HK-2 (cell line): Measurements from ENCODE around the gene BCAS1.

Experiments
- DNase-seq: peaks from one replicate; pipeline ENCODE4 v3.0.0-alpha.2; 2018; ENCODE audit not compliant: unreplicated experiment

Gene BCAS1, protein sequence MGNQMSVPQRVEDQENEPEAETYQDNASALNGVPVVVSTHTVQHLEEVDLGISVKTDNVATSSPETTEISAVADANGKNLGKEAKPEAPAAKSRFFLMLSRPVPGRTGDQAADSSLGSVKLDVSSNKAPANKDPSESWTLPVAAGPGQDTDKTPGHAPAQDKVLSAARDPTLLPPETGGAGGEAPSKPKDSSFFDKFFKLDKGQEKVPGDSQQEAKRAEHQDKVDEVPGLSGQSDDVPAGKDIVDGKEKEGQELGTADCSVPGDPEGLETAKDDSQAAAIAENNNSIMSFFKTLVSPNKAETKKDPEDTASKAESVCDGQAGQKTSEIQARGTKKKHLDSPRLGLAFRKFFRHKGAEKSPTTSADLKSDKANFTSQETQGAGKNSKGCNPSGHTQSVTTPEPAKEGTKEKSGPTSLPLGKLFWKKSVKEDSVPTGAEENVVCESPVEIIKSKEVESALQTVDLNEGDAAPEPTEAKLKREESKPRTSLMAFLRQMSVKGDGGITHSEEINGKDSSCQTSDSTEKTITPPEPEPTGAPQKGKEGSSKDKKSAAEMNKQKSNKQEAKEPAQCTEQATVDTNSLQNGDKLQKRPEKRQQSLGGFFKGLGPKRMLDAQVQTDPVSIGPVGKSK

DNA sequence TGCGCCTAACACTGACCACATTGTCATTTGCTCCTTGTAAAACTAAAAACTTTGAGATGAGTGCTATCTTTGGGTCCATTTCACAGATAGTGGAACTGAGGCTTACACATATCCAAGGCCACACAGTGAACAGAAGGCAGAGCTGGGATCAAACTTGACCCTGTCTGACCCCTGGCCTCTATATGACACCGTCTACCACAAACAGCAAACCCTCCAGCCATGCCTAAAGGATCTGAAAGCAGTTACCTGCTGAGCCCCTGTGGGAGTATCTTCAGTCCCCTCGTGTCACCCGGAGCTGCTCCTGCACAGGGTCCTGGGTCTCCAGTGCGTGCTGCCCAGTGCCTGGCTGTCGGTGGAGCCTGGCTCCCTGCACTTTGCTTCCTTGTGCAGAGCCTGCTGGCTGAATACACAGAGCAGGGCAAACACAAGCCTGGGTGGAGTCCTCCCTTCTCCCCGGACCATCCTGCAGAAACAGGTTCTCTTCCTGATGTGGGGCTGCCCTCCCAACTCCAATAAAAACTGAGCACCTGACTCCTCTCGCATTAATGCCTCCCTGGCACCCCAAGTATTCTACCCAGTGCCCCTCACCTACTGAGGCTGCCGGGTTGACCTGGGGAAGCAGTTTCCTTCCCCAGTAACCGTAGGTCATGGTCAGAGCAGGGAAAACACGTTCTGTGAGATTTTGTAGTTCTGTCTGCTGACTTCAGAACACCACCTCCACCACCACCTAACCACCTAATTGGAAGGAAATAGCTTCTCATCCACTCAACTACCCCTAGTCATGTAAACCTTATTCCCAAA lies at the start of gene BCAS1:
Gene BCAS1, minus strand, starts transcription at position 408 of the 801 bp plus-strand sequence. CDS start 11,876 bp downstream, outside the sequence.
- no peak for DNase-seq

DNA sequence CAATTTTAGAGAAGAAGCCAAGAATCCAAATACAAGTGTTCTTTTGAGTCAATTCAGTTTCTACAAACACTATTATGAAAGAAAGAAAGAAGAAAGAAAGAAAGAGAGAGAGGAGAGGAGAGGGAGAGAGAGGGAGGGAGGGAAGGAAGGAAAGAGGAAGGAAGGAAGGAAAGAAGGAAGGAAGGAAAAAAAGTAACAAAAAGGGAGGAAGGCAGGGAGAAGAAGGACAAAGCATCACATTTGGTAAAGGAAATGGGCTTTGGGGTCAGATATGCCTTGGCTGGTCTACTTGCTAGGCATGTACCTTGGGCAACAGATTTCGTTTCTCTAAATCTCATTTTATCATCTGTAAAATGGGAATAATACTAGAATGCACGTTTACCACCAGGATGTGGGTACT lies 49.4 kb upstream of the BCAS1 start:
- DNase-seq = no peak

DNA sequence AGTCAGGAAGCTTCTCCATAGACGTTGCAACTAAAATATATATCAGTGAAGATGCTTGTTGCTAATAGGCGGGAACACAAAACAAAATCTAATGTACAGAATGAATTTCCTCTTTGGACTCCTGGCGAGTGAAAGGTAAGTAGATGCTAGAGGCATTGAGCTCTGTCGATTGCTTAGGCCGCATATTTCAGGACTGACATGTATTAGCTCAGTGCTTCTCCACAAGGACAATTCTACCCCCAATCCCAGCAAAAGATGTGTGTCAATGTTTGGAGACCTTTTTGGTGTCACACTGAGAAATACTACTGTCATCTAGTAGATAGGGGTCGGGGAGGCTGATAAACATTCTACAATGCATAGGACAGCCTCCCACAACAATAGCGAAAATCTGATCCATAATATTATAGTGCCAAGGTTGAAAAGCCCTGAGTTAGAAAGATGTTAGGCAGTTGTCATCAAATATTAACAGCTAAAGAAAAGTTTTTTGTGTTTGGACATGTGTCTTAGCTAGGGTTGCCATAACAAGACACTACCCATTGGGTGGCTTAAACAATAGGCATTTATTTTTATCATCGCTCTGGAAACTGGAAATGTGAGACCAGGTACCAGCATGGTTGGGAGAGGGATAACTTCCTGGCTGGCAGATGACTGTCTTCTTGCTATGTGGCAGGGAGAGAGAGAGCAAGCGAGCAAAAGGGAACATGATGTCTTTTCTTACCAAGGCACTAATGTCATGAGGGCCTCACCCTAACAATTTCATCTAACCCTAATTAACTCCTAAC lies 48.0 kb upstream of the BCAS1 start:
- DNase-seq = no peak

DNA sequence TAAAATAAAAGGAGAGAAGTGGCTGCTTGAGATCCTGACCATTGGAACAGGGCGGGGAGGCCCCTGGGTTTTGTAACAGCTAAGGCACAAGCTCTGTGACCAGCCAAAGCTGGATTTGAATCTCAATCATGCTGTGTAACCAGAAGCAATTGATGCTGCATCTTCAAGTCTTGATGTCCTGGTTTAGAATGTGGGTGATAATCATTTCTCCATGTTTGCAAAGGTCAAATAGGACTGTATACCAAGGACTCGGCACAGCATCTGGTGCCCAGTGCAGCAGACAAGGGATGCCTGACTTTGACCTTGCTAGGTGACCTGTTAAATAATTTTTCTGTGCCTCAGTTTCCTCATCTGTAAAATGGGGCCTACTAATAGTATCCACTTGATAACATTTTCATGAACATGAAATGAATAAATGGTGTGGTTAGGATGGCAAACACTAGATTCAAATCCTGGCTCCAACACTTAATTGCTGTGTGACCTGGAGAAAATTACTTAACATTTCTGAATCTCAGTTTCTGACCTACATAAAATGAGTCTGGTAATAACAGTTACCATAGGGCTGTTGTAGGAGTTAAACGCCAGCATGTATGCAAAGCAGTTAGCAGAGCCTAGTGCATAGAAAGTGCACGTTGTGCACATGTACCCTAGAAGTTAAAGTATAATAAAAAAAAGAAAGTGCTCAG lies 46.3 kb upstream of the BCAS1 start:
- DNase-seq = no peak

DNA sequence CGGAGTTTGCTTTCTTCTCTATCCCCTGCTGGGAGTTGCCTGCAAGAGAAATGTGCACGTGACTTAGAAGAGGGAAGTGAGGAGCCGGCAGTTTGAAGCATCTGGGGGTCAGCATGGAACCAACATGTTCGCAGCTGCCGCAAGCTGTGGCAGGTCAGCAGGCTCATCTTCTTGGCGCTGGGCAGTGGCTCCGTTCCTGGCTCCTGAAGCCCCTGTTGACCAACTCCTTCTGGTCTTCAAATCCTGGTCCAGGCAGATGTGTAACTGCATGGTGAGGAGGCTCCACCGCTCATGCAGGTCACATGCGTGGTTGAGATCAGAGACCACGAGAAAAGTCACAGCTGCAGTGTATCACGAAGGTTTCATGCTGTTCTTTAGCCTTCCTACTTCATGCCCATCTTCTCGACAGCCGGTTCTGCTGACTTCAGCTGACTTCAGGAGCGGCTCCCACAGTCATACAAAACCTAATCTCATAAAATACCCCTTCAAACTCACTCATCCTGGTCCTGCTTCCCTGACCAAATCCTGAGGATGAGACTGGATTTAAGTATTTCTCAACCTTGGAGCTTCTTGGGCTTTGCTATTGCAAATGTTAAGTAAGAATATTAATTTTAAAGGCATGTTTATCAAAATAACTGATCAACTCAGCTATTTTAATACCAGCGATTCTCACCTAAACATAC lies 44.9 kb upstream of the BCAS1 start:
- no peak for DNase-seq

DNA sequence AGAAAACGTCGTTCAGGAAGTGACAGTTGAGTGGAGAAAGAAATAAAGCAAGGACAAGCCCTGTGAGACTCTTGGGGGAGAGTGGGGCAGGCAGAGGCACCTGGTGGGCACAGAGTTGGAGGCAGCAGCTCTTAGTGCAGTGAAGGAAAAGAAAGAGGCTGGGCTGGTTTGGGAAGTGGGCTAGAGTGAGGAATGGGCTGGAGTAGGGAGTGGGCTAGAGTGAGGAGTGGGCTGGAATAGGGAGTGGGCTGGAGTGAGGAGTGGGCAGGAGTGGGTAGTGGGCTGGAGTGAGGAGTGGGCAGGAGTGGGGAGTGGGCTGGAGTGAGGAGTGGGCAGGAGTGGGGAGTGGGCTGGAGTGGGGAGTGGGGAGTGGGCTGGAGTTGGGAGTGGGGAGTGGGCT lies 43.7 kb upstream of the BCAS1 start:
- no peak for DNase-seq

DNA sequence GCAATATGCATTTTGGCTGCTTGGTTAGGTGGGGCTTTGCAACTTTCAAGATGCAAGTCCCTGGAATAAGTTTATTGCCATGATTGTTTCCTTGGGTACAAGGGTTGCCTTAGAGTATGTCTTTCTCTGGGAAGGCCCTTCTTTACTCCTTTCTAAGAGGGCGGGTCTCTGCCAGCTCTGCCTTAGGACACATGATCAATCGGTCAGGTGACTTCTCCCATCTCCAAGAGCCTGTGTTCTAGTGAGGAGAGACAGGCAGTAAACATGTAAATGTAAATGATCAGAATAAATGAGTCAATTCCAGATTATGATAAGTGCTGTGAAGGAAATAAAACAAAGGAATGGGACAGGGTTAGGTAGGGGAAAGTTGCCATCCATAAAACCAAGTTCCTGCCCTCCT lies 43.2 kb upstream of the BCAS1 start:
- DNase-seq = no peak

DNA sequence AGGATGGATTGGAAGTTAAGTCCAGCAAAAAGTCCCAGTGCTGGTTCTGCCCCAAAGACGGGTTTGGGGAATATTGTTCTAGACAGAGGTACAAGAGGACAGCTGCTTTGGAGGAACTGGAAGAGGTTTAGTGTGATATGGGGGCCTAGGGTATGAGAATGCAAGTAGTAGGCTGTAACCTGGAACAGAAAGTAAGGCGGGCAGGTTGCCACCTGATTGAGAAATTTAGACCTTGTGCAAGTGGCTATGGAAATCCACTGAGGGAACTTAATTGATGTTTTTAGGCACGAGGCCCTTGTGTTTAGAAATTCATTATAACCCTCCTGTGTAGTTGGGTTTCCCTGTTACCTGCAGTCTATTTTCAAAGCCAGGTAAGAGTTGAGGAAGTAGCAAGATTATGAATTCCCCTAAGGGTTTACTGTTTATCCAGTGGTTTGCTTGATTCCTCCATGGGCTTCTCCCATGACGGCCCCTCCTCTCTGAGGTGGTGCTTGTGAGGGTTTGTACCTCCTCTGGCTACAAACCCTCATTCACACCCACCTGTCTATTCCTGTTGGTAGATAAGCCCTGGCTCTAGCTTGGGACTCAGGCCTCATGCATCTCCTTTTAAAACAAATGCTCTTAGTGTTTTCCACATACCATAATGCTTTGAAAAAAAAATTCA lies 42.0 kb upstream of the BCAS1 start:
- DNase-seq = no peak

DNA sequence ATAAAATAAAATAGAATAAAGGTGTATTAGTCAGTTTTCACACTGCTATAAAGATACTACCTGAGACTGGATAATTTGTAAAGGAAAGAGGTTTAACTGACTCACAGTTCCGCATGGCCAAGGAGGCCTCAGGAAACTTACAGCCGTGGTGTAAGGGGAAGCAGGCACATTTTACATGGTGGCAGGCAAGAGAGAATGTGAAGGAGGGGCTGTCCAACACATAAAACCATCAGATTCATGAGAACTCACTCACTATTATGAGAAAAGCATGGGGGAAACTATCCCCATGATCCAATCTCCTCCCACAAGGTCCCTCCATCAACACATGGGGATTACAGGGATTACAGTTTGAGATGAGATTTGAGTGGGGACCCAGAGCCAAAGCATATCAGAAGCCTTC lies 41.1 kb upstream of the BCAS1 start:
- DNase-seq = no peak

DNA sequence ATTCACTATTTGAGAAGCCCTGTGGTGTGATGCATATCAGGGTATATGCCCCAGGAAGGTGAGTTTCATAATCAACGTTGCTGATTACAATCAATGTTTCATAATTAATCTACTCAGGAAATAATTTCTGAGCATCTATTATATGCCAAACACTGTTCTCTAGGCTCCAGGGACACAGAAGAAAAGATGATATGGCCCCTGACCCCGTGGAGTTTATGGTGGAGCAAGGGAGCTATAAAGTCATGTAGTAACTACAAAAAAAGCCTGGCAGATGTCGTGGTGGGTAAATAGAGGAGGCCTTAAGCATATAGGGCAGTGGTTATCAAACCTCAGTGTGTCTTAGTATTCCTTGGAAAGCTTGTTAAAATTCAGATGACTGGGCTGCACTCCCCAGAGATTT lies 40.1 kb upstream of the BCAS1 start:
- DNase-seq = no peak

DNA sequence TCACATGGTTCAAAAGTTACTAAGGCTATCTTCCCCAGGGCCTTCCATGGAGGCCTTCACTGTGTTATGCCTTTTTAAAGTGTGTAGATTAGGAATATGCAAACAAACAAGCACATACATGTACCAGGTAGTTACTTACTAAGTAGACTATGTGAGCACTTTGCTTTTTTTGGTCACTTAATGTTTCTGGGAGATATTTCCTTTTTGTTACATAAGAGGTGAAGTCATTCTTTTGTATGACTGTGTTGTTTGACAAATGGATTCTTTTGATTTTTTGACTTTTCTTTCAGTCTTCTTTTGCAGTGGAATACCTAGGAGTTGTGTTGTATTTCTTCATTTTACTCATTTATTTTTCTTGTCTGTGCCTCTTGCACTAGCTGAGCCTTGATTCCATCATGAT lies 39.6 kb upstream of the BCAS1 start:
- no peak for DNase-seq

DNA sequence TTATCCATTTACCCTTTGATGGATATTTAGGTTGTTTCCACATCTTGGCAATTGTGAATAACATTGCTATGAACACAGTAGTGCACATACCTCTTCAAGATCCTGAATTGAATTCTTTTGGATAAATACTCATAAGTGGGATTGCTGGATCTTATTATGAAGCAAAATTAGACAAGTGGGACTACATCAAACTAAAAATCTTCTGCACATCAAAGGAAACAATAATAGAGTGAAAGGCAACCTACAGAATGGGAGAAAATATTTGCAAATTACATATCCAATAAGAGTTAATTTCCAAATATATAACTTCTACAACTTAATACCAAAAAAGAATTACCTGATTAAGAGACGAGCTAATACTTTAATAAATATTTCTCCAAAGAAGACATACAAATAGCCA lies 38.4 kb upstream of the BCAS1 start:
- no peak for DNase-seq

DNA sequence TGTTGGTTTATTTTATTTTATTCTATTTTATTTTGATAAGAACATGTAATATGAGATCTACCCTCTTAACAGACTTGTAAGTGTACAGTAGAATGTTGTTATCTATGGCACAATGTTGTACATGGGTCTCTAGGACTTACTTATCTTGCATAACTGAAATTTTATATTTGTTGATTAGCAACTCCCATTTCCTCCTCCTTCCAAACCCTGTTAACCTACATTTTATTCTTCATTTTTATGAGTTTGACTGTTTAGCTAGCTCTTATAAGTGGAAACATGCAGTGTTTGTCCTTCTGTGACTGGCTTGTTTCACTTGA lies 37.9 kb upstream of the BCAS1 start:
- no peak for DNase-seq

DNA sequence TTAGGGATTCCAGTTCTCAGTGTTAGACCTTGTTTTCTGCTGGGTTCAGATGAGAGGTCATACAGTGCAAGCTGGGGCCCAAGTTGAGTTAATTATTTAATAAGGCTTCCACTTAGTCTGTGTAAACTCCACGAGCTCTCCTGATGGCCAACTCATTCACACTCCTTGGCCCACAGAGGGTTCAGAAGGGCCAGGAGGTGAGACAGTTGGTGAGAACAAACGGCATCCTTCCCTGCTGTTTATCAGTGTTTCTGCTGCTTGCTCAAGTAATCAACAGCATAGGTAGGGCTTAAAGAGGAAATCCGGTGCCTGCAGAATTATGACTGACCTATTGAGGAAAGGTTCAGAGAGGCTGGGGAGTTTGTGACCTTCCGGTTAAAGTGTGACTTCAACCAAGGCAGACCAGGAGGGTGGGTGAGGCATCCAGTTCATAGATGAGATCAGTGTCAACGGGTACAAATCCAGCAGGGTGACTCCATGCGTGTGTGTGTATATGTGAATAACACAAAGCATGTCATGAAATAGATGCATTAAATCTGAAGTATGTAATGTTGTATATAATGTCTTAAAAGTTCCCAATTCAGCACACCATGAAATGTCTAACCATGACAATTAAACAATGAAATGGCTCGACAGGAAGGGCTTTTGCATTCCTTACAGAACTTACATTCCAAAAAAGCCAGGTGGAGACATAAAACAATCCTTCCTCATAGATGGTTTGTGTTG lies 37.4 kb upstream of the BCAS1 start:
- no peak for DNase-seq

DNA sequence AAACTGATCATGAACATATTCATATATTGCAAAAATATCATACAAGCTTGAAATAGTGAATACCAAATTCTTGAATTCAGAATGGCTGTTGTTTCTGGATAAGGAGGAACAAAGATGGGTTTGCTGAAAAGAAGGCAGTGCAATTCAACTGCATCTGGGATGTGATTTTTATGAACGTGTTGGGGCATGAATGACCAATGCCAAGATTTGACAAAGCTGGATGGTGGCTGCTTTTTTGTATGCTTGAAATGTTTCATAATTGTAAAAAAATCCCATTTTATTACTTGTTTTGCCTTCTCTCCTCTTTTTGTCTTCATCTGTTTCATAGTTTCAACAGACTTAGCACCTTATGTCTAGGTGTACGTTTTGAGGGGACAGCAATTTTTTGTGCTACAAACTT lies 36.8 kb upstream of the BCAS1 start:
- DNase-seq = no peak

DNA sequence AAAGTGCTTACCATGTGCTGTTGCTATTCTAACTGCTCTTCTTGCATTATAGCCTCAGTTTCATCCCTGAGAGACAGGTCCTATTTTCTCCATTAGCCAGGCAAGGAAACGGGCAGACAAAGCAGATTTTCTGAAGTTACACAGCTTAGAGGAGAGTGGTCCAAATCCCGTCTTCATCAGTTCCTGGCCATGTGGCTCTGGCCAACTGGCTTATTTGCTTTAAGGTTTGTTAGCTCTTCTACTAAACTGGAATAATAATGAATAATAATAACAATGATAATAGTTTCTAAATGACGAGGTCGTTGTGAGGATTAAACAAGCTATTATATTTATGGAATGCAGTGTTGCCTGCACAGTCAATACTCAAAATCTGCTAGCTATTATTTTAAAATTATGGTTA lies 35.8 kb upstream of the BCAS1 start:
- DNase-seq = no peak

DNA sequence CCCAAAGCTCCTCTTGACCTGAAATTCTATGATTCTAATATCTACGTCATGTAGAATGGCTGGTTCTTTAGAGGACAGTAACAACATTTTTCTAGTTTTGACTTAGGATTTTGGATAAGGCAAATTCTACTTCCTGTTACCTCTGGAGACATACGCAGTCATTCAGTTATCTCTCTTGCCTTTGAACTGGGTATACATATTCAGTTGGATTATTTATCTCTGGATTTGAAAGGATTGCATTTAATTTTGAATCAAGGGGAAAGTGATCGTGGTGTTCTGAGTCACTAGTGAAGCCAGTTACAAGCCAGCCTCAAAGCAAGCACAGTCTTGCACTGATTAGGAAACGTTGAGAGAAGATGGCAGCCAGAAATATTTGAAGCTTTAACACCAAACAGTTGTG lies 35.3 kb upstream of the BCAS1 start:
- DNase-seq = no peak

DNA sequence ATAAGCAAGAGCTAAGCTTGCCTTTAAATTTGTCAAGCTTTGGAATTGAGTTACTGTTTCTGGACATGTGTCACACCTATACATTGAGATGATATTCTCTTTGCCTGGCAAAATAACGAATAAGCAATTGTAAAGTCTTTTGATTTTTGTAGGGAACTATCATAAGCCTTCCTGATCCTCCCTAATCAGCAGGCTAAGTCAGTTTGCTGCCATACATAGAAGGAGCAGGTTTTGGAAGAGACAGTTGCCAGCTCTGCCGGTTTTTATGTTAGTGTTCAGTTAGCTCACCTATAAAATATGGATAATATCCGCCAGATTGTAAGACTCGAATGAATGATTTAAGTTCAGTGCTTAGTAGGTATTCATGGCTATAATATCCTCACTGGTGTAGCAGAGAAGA lies 34.4 kb upstream of the BCAS1 start:
- no peak for DNase-seq

DNA sequence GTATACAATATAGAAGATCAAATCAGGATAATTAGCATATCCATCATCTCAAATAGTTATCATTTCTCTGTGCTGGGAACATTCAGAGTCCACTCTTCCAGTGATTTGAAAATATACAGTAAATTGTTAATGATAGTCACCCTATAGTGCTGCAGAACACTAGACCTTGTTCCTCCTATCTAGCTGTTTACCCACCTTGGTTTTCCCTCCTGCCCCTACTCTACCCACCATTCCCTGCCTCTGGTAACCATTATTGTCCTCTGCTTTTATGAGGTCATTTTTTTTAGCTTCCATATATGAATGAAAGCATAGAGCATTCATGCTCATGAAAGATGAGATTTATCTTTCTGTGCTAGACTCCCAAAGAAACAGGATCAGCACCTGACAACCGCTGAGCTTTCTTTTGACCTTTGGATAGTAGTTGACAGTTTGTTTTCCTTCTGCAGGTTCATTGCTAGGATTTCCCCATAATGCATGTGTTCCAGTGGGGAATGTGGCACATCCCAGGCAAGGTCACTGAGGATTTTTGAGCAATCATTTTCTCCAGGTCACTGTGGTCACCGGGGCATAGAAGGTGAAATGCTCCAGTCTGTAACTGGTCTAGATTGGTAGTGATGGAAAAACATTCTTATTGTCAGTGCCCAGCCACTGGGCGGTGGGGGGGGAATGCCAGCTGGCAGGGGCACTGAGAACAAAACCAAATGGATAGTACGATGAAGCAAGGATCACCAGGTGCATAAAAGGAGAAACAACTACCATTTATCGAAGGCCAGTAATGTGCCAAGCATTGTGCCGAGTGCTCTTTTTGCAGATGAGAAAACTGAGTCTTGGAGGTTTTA lies 33.6 kb upstream of the BCAS1 start:
- no peak for DNase-seq
